Renal cortical epithelial cell (primary cell): Measurements from ENCODE around the gene MYL11. TPM values are rescaled to one million over a fixed set of nuclear protein-coding genes. Genes with fewer than 3 reads are reported as not detected.
"Not testable (repeated sequence)": the region's sequence is repeated elsewhere in the genome, so short reads cannot be mapped to it uniquely, and the experiment has no call there.

Source experiments
- DNase-seq: peaks from one replicate; pipeline ENCODE4 v3.0.0-alpha.2; 2011; ENCODE audit warnings: low read depth
- total RNA-seq: library from RNA; depleted of rRNA; stranded (reverse); fragments of >200 nt; gene quantifications from 2 replicates; pipeline ENCODE4 v1.2.3, GENCODE V29; 2014

MYL11 gene, protein sequence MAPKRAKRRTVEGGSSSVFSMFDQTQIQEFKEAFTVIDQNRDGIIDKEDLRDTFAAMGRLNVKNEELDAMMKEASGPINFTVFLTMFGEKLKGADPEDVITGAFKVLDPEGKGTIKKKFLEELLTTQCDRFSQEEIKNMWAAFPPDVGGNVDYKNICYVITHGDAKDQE
- not detected in 2 replicates for total RNA-seq

DNA sequence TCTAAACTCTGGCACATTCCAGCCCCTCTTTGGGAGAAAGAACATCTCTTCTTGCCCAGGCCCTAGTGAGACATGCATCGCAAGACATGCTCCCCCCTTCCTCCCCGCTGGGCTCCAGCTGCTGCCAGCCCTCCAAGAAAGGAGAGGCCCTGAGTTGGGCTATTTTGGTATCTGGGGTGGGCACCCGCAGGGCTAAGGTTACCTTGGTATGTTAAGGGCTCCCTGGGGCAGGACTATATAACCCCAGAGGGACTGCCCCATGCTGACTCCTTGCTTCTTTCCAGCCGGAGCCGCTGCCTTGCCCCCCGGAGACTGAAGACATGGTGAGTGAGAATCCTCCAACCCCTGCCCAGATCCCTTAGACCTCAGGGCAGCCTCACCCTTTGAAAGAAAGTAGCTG is at the start of gene MYL11:
Gene MYL11, plus strand, starts transcription at position 265 of the 400 bp plus-strand sequence. Its CDS starts 56 bp downstream, at position 321.
- no peak for DNase-seq

DNA sequence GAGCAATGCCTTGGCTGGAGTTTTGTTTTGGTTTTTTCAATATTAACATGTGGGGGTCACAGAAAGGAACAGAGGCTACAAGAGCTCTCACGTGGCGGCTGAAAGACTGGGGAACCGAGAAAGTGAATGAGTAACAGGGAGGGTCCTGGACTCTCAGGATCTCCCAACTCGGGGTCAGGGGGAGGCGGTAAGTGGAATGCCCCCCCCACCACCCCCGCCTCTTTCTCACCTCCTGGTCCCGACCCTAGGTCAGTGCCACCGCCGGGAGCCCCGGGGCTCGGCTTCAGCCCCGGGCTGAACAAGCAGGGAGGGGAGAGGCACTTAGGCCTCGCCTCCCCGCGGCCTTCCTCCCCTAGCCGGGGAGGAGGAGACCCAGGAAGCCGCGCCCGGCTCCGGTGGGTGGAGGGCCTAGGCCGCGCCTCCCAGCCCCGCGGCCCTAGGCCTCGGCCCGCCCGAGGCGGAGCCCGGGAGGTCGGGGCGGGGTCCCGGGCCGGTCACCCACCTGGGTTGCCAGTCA is 40.1 kb upstream of the MYL11 start:
- peak; percentile 47 for DNase-seq

DNA sequence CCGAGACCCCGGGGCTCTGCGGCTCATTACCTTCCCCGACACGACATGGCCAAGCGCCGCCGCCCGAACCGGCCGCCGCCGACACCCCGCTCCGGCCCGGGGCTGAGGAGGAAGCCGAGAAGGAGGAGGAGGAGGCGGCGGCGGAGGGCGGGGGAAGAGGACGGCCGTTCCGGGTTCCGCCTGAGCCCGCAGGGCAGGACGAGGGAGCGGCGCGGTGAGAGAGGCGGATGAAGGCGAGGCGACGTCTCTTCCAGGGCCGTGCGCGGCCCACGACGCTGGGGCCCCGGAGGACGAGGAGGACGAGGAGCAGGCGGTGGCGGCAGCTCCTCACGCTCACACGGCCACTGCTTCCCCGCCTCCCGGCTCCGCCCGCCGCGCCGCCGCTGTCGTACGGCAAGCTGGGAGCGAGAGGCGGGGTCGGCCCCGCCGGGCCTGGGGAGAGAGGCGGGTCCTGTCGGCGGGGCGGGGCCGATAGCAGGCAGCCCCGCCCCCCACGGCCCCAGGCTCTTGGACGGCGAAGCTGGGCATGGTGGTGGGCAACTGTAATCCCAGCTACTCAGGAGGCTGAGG is 39.5 kb upstream of the MYL11 start:
- peak; percentile 50 for DNase-seq

DNA sequence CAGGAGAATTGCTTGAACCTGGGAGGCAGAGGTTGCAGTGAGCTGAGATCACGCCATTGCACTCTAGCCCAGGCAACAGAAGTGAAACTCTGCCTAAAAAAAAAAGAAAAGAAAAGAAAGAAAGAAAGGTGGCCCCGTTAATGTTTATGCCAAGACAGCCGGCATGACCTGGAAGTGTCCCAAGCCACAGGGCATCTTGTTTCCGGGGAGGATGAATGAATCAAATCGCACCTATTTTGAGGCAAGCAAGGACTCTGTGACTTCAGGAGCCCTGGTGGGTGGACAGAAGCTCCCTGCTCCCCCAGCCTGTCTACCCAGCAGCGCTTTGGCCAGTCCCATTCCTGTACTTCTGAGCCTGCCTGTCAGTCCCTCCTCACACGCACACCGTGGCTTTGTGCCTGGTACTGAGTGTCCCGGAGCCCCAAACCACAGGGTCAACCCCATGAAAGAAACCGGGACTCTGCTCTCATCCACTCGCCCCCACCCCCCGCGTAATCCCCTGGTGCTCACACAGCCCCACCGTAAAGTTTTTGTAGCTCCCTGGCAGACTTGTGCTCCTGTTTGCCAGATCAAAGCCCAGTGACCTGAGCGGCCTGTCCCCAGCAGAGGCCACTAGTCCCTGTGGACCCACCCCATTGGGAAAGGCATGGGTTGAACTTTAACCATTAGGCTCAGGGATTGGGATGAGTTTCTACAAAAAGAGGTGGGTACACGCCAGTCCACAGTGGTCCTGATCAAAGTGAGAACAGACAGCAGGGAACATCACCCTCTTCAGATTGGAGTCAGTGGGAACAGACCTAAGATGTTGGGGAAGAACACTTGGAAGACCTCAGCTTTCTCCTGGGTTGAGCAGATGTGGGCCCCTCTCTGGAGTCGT is 38.8 kb upstream of the MYL11 start:
- DNase-seq: peak; percentile 80

DNA sequence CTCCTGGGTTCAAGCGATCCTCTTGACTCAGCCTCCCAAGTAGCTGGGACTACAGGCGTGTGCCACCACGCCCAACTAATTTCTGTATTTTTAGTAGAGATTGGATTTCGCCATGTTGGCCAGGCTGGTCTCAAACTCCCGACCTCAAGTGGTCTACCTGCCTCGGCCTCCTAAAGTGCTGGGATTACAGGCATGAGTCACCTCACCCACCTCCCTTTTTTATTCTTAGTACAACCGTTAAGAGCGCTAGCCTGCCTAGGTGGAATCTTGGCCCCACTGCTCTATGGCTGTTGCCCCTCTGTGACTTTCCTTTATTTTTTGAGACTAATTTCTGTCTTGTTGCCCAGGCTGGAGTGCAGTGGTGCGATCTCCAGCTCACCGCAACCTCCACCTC is 36.6 kb upstream of the MYL11 start:
- not testable (repeated sequence) for DNase-seq

DNA sequence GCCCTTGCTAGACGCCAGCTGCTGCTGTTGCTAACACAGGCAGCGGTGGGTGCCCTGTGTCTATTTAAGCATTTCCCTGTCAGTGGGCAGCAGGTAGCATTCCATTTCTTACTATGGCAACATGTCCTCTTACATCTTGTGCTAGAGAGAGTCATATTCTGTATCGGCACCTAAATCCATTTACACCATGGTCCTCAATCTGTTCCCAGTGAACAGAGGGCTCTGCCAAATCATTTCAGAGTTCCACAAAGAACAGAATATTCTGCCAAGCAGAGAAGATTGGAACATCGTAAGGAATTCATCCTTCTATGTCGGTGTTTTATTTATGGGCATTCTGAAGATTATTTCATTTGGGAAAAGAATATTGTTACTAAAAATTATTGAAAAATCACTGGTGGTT is 35.9 kb upstream of the MYL11 start:
- not testable (repeated sequence) for DNase-seq

DNA sequence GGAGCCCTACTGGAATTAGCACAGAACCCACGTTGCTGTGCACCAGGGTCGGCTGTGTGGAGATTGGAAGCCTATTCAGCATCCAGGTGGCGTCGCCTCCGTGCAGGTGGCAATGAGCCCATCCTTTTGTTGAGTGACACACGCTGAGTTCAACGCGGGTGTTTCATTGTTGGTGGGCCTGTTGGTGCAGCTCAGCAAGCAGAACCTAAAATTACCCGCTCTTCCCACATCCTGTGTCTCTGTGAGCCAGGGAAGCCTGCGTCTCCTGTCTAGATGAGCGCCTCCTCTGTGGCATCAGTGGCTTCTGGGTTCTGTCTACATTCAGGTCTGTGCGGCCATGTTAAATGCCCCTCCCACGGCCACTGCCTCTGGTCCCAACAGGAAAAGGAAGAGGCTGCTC is 34.0 kb upstream of the MYL11 start:
- no peak for DNase-seq

DNA sequence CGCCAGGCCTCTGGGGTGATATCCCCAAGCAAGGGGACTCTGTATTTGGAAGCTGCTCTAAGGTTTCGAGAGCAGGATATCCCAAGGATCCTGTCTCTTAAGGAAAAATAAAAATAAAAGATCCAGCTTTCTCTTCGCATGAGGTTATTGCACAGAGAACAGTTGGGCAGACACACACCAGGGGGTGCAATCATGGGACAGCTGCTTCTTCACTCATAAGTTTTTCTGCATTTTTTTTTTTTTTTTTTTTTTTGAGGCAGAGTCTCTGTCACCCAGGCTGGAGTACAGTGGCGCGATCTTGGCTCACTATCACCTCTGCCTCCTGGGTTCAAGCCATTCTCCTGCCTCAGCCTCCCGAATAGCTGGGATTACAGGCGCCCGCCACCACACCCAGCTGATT is 32.6 kb upstream of the MYL11 start:
- not testable (repeated sequence) for DNase-seq

DNA sequence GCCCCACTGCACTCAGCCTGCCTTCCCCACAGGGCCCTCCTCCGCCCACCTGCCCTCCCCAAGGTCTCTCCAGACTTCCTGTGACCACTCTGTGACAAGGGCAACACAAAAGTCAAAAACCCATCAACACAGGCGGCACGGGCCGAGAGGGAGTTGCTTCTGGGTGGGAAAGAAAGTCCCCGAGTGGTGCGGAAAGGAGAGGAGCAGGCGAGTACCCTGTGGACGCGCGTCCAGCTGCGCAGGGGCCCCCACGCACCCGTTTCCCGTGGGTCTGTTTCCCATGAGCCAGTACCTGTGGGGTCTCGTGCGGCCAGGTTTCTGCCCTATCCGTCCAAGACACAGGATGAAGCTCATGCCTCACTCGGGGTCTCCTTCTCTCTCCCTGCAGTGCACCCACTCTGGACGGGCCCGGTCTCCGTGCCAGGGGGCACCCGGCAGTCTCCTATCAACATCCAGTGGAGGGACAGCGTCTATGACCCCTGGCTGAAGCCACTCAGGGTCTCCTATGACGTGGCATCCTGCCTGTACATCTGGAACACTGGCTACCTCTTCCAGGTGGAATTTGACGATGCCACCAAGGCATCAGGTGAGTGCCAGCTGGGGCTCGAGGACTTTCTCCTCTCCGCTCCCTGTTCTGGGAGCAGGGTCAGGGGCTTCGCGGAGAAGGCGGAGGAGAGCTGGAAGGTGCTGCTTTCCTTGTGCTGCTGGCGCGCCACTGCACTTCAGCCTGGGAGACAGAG is 31.7 kb upstream of the MYL11 start:
- no peak for DNase-seq

DNA sequence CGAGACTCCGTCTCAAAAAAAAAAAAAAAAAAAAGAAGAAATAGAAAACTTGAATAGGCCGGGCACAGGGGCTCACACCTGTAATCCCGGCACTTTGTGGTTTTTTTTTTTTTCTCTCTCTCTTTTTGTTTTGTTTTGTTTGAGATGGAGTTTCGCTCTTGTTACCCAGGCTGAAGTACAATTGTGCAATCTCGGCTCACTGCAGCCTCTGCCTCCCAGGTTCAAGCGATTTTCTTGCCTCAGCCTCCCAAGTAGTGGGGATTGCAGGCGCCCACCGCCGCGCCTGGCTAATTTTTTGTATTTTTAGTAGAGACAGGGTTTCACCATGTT is 31.1 kb upstream of the MYL11 start:
- DNase-seq: not testable (repeated sequence)

DNA sequence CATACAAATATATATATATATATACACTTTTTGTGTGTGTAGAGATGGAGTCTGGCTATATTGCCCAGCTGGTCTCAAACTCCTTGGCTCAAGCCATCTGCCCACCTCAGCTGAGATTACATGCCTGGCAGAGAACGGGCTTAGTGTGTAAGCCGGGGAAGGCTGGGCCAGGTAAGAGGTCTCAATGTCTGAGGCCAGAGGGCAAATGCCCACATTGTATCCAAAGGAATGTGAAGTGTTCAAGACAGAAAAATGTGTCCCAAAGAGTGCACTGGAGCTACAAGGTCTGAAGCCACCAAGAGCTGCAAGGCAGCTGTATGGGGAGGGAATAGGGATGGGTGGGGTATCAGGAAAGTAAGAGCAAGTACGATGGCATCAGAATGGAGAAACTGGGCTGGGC is 28.3 kb upstream of the MYL11 start:
- no peak for DNase-seq

DNA sequence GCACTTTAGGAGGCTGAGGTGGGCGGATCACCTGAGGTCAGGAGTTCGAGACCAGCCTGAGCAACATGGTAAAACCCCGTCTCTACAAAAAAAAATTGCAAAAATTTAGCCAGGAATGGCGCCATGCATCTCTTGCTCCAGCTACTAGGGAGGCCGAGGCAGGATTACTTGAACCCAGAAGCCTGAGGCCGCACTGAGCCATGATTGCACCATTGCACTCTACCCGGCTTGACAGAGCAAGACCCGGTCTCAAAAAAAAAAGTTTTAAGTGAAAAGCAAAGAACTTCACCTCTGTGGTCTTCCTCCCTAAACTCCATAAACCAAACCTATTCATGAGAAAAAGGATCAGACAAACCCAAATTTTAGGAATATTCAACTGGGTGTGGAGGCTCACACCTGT is 26.5 kb upstream of the MYL11 start:
- DNase-seq: no peak

DNA sequence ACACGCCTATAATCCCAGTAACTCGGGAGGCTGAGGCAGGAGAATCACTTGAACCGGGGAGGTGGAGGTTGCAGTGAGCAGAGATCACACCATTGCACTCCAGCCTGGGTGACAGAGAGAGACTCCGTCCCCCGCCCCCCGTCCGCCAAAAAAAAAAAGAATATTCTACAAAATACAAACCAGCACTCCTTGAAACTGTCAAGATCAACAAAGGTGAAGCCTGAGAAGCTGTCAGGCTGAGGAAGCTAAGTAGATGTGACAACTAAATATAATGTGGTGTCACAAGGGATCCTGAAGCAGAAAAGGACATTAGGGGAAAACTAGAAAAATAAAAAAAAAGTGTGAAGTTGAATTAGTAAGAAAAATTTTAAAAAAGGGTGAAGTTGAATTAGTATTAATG is 25.7 kb upstream of the MYL11 start:
- no peak for DNase-seq

DNA sequence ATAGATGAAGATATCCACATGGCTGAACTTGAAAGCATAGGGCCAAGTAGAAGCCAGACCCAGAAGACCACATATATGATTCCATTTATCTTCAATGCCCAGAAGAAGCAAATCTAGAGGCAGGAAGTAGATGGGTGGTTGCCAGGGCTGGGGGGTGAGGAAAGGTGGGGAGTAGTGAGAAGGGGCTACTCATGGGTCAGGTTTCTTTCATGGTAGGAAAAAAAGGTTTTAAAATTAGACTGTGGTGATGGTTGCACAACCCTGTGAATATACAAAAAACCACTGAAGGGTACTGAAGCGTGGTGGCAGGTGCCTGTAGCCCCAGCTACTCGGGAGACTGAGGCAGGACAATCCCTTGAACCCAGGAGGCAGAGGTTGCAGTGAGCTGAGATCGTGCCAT is 24.9 kb upstream of the MYL11 start:
- peak; percentile 68 for DNase-seq

DNA sequence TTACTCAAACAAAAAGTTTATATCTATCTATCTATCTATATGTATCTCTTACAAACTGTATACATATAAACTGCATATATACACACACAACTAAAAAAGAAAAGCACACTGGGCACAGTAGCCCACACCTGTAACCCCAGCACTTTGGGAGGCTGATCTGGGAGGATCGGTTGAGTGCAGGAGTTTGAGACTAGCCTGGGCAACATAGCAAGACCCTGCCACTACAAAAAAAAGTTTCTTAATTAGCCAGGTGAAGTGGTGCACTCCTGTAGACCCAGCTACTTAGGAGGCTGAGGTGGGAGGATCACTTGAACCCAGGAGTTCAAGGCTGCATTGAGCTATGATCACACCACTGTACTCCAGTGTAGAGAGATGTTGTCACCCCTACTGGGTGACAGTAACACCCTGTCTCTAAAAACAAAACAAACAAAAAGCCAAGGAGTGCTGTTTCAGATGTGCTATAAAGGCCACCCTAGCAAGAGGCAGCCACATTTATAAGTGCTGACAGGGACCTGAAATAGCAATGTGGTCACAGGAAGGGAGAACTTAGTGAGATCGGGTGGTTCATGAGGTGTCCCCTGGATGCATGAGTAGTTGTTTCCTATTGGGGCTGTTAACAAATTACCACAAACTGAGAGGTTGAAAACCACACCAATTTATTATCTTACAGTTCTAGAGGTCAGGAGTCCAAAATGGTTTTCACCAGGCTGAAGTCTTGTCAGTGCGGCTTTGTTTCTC is 24.3 kb upstream of the MYL11 start:
- peak; percentile 86 for DNase-seq

DNA sequence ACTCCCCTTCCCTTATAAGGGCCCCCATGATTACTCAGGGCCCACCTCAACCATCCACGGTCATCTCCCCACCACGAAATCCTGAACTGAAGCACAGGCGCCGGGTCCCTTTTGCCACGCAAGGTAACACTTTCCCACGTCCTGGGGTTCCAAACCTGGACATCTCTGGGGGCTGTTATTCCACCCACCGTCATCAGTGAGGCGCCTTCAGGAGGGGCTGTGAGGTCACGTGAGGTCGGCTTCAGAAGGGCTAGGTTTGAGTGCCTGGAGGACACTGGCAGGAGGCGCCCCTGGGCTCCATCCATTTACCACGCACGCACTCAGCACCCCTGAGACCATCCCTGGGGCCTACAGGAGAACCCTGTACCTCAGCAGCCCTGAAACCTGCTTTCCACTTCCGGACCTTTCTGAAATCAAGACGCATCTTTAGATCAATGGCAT is 23.6 kb upstream of the MYL11 start:
- DNase-seq: no peak

DNA sequence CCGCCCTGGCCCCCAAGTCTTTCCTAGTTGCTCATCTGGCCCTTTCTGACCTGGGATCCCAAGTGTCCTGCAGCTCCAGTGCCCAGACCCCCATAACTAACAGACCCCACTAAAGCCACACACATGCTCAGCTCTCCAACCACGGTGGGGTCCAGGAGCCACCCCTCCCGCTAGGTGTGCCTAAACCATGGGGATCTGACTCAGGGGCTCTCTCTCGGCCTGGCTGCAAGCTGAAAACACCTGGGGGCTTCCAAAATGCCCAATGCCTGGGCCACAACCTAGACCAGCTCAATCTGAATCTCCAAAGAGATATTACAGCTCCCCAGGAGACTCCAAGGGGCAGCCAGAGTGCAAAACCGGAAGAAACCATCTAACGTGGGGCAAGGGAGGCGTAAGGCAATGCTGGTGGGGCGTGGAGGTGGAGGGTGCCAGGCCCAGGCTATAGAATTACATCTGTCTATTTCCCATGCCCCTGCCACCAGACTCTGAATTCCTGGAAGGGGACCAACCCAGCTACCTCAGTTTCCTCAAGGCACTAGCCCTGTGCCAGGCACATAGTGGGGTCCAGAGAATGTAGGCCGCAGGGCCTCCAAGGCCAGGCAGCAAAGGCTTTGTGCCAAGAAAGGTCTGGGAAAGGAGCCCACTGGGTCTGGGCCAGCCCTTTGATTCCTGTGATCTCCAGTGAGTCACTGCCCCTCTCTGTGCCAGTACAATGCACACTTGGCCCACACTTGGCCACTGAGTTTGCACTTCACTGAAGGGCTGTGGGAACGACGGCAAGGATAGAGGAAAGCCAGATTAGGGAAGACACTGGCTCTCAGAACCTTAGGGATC is 22.8 kb upstream of the MYL11 start:
- DNase-seq: peak; percentile 88

DNA sequence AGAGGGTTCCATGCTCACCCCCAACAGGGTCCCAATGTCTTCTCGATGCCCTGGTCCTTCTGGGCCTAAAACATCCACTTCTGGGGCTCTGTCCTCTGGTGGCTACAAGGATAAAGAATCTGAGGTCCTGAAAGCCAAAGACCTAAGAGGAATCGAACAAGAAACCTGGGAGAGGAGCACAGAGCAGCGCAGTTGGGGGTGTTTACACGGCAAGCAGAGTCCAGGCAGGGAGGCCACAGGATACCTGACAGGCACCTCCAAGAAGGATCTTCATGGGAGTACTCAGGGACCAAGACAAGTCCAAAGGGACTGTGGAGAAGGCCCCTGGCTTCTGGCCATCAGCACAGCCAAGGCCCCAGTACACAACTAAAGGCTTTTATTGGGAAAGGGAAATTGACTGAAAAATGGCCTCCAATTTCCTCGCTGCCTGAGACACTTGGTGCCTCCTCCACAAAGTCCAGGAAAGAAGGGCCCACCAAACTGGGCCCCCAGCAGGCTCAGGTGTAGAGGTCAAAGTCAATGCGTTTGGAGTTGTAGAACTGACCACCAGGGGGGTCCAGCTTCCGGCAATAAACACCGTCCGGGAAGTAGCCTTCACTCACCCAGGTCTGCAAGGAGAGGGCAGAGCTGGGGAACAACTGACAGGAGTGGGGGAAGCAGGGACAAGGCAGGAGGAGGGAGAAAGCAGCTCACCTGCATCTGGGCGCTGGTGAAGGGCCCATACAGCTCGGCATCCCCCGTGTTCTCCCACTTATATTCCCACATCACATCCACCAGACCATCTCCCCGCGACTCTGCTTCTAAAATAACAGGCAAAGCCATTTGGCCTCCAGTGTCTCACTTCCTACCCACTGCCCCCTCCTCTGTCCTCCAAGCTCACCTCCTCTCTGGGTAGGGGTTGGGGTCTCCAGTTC is 21.9 kb upstream of the MYL11 start:
- DNase-seq: no peak

DNA sequence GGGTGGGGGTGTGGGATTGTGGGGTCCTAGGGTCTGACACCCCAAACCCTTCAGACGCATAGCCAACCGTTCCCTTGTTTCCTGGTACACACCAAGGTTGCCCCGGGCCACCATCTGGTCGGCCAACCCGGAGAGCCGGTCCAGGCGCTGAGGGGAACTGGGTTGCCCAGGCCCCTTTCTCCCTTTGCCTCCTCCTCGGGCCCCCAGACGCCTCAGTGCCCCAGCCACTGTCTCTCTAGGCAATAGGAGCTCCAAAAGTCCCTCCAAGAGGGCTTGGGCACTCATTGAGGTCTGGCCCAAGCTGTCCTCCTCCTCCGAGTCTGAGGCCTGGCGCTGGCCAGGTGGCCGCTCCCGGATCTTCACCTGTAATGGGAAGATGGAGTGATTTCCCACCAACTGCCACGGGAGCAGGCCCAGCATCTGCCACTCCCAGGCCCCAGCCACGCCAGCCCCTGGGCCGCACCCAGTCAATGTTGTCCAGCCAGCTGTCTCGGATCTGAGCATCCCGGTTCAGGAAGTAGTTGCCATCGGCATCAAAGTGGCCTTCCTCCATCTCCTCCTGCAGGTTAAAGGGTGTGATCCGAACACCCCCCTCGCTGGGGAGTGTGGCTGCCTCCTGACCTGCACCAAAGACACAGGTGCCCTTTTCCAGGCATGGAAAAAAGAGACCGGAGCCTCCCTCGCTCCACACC is 21.0 kb upstream of the MYL11 start:
- no peak for DNase-seq
